Choroid plexus epithelial cell (primary cell): ENCODE measurements around the gene MAP3K1.

Source experiments
- DNase-seq: peaks from one replicate; pipeline ENCODE4 v3.0.0-alpha.2; 2010; ENCODE audit warnings: low read depth
- H3K4me3 ChIP-seq: 2 replicates; pipeline ENCODE4 v1.5.1; 2011; ENCODE audit warnings: low read depth, mild to moderate bottlenecking, control low read depth, low read length, moderate library complexity
- CTCF ChIP-seq: conservative IDR thresholded peaks from 2 replicates; pipeline ENCODE4 v1.5.1; 2011; ENCODE audit warnings: low read depth, mild to moderate bottlenecking, control low read depth, inconsistent platforms, low read length, moderate library complexity

Gene MAP3K1

DNA sequence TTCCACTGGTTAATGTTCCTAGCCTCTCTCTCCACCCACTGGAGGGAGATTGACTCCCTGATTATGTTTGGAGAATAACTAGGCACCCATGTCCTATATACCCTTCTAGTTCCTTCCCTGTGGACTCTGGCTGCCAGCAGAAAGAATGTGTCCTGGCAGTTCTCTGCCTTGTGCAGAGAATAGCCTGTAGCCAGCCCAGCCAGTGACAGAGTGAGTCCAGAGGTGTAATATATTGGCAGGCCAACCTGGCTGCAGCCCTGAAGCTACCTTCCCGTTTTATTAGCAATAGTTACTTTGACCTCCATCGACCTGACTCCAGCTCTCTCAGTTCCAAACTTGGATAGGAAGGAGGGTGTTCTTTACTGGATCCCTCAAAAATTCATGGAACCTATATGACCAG lies 102.2 kb downstream of the MAP3K1 start:
- no peak for DNase-seq
- TF ChIP-seq CTCF: no peak
- H3K4me3 ChIP-seq: no peak overlapping the region

DNA sequence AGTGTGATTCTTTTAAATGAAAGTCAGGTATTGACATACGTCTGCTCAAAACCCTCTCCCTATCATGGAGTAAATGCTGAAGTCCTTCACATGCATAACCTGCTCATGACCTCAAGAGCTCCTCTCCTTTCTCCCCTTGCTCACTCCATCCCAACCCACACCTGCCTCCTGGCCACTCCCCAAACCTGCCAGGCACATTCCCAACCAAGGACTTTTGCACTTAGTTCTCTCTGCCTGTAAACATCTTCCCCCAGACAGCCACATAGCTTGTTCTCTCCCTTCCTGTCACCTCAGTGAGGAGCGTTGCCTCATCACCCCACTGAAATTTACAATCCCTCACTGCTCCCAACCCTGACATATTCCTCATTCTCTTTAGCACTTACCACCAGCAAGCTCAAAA lies 102.7 kb downstream of the MAP3K1 start:
- no peak for TF ChIP-seq CTCF

DNA sequence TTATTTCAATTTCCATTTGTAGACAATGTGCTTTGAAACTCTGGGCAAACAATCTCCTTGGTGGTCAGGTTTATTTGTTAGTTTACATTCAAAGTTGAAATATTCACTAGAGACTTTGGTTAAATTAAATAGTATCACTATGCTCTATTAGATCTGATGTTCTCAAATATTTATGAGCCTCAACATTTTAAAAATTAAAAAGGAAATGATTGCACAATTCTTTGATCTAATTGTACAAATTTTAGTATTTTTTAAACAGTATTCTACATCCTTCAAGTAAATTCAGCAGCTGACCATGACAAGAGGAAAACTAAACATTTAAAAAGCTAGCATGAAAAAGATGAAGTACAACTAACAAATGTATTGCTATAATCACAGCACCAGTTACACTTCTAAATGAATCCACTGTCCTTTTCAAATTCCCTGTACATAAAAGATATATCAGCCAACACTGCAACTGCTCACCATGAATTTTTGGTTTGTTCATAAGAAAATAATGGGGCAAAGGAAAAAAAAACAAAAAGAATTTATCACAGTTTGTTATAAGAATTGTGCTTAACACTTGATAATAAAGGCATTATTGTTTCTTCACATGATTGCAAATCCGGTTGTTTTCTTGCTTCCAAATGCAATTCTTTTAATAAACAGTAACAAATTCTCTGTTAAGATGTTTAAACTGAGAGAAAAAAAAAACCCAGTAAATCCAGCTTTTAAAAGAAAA lies 104.8 kb downstream of the MAP3K1 start:
- H3K4me3 ChIP-seq: no peak overlapping the region
- no peak for TF ChIP-seq CTCF
- no peak for DNase-seq

More for the DNA sequence above, 102.7 kb downstream of the MAP3K1 start:
- no peak overlapping the region for H3K4me3 ChIP-seq
- DNase-seq: no peak

DNA sequence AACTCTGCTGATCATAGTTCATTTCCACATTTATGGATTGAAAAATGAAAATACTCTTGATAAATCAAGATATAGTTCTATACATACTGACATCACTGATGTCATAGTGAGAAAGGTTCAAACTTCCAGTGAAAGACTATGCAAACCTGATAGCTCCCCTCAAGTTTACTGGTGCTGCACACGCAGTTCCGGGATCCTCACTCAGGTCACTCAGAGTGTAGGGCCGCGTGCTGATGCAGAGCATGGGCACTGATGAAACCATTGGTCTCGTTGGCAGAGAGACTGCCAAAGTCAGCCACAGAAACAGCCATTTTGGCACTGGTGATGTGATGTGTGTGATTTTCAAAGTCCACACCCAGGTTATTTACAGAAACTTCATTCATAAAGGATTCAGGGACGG lies 107.6 kb downstream of the MAP3K1 start:
- no peak for TF ChIP-seq CTCF
- DNase-seq: no peak

GRCh38 chr5:56934325-56934724 lies 119.0 kb downstream of the MAP3K1 start:
- TF ChIP-seq CTCF: no peak
- H3K4me3 ChIP-seq: no peak overlapping the region
- DNase-seq: no peak

More for the DNA sequence above, 107.6 kb downstream of the MAP3K1 start:
- no peak overlapping the region for H3K4me3 ChIP-seq

GRCh38 chr5:56938858-56939257 lies 123.5 kb downstream of the MAP3K1 start:
- TF ChIP-seq CTCF: no peak
- no peak for DNase-seq
- no peak overlapping the region for H3K4me3 ChIP-seq

GRCh38 chr5:56941981-56942380 lies 126.6 kb downstream of the MAP3K1 start:
- TF ChIP-seq CTCF: no peak
- DNase-seq: no peak

More at GRCh38 chr5:56941981-56942380, 126.6 kb downstream of the MAP3K1 start:
- no peak overlapping the region for H3K4me3 ChIP-seq
